AG04449 (cell line): ENCODE results near the gene CADPS2.
"Not testable (repeated sequence)": the region's sequence is repeated elsewhere in the genome, so short reads cannot be mapped to it uniquely, and the experiment has no call there.

Experiments used
- CTCF ChIA-PET: fragments of 350-600 bp; formaldehyde crosslinking; extraction: SDS; loops from one replicate; lab custom pipeline; 2021; ENCODE audit warnings: antibody characterized with exemption; lab: Yijun Ruan, JAX
- POLR2A ChIA-PET: fragments of 400-600, 350-600 bp; formaldehyde crosslinking; extraction: SDS; loops from one replicate; lab custom pipeline; 2020; ENCODE audit warnings: antibody characterized with exemption, inconsistent platforms; lab: Yijun Ruan, JAX
- DNase-seq: peaks from one replicate; pipeline ENCODE4 v3.0.0-alpha.2; 2010; ENCODE audit warnings: low read depth, low spot score
- H3K4me3 ChIP-seq: 2 replicates; pipeline ENCODE4 v1.5.1; 2011; ENCODE audit warnings: low read depth, mild to moderate bottlenecking, control low read depth, low read length
- TF ChIP-seq, protein P1 (sequence below): IDR thresholded peaks from one replicate; pipeline ENCODE4 v1.5.1; 2011; ENCODE audit warnings: mild to moderate bottlenecking, moderate library complexity, low read length, control low read depth, inconsistent platforms; ENCODE audit not compliant: insufficient read depth; ENCODE audit errors: missing control alignments

Gene CADPS2

GRCh38 chr7:122637784-122638183, 248.5 kb downstream of the CADPS2 start:
- CTCF ChIA-PET, result no interaction called here
- POLR2A ChIA-PET, result no interaction called here
- TF ChIP-seq, protein P1, sequence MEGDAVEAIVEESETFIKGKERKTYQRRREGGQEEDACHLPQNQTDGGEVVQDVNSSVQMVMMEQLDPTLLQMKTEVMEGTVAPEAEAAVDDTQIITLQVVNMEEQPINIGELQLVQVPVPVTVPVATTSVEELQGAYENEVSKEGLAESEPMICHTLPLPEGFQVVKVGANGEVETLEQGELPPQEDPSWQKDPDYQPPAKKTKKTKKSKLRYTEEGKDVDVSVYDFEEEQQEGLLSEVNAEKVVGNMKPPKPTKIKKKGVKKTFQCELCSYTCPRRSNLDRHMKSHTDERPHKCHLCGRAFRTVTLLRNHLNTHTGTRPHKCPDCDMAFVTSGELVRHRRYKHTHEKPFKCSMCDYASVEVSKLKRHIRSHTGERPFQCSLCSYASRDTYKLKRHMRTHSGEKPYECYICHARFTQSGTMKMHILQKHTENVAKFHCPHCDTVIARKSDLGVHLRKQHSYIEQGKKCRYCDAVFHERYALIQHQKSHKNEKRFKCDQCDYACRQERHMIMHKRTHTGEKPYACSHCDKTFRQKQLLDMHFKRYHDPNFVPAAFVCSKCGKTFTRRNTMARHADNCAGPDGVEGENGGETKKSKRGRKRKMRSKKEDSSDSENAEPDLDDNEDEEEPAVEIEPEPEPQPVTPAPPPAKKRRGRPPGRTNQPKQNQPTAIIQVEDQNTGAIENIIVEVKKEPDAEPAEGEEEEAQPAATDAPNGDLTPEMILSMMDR, result no peak
- no peak for DNase-seq
- H3K4me3 ChIP-seq, result no peak overlapping the region

GRCh38 chr7:122635481-122635880, 250.8 kb downstream of the CADPS2 start:
- DNase-seq, POLR2A ChIA-PET, H3K4me3 ChIP-seq, CTCF ChIA-PET: not testable (repeated sequence)

DNA sequence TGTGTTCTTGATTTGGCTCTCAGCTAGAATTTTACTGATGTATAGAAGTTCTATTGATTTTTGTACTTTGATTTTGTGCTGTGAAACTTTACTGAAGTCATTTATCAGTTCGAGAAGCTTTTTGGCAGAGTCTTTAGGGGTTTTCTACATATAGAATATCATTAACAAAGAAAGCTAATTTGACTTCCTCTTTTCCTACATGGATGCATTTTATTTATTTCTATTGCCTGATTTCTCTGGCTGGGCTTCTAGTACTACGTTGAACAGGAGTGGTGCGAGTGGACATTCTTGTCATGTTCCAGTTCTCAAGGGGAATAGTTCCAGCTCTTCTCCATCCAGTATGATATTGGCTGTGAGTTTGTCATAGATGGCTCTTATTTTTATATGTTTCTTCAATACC, 252.8 kb downstream of the CADPS2 start:
- no peak for DNase-seq
- H3K4me3 ChIP-seq, result no peak overlapping the region
- ChIA-PET CTCF (no interaction called here), POLR2A (no interaction called here)
- TF ChIP-seq, protein P1, result no peak

DNA sequence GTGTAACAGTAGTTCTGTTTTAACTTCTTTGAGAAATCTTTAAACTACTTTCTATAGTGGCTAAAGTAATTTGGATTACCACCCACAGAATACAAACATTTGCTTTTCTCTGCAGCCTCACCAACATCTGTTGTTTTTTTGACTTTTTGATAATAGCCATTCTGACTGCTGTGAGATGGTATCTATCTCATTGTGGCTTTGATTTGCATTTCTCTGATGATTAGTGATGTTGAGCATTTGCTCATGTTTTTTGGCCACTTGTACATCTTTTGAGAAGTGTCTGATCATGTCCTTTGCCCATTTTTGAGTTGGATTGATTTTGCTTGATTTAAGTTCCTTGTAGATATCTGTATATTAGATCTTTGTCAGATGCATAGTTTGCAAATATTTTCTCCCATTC, 254.0 kb downstream of the CADPS2 start:
- CTCF ChIA-PET, result no interaction called here
- POLR2A ChIA-PET, result no interaction called here
- H3K4me3 ChIP-seq, result no peak overlapping the region
- TF ChIP-seq, protein P1, result no peak
- DNase-seq, result no peak

- TF ChIP-seq, protein P1, result no peak
- H3K4me3 ChIP-seq, result no peak overlapping the region
- DNase-seq, result no peak
- ChIA-PET POLR2A (no interaction called here), CTCF (no interaction called here)
Observed at GRCh38 chr7:122629412-122629953, 256.8 kb downstream of the CADPS2 start.

GRCh38 chr7:122628651-122629411, 257.4 kb downstream of the CADPS2 start:
- DNase-seq, result no peak
- POLR2A ChIA-PET, result no interaction called here
- no peak overlapping the region for H3K4me3 ChIP-seq
- CTCF ChIA-PET, result no interaction called here
- TF ChIP-seq, protein P1, result no peak
